NOMO-1 treated with dmso at 0.1 percent for 144 hours (cell line): ENCODE data around the gene PRR3.
"Not testable (repeated sequence)": the region's sequence is repeated elsewhere in the genome, so short reads cannot be mapped to it uniquely, and the experiment has no call there.

Experiments used
- DNase-seq: peaks from one replicate; lab custom pipeline; 2025; ENCODE audit not compliant: unreplicated experiment; lab: John Stamatoyannopoulos, UW

PRR3 gene, protein sequence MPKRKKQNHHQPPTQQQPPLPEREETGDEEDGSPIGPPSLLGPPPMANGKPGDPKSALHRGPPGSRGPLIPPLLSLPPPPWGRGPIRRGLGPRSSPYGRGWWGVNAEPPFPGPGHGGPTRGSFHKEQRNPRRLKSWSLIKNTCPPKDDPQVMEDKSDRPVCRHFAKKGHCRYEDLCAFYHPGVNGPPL

GRCh38 chr6:30556906-30557682 is at the start of gene PRR3:
TSS of gene PRR3 (plus strand) at chr6:30557295. CDS start at chr6:30557345, 50 bp downstream.
- DNase-seq: peak; percentile 92

DNA sequence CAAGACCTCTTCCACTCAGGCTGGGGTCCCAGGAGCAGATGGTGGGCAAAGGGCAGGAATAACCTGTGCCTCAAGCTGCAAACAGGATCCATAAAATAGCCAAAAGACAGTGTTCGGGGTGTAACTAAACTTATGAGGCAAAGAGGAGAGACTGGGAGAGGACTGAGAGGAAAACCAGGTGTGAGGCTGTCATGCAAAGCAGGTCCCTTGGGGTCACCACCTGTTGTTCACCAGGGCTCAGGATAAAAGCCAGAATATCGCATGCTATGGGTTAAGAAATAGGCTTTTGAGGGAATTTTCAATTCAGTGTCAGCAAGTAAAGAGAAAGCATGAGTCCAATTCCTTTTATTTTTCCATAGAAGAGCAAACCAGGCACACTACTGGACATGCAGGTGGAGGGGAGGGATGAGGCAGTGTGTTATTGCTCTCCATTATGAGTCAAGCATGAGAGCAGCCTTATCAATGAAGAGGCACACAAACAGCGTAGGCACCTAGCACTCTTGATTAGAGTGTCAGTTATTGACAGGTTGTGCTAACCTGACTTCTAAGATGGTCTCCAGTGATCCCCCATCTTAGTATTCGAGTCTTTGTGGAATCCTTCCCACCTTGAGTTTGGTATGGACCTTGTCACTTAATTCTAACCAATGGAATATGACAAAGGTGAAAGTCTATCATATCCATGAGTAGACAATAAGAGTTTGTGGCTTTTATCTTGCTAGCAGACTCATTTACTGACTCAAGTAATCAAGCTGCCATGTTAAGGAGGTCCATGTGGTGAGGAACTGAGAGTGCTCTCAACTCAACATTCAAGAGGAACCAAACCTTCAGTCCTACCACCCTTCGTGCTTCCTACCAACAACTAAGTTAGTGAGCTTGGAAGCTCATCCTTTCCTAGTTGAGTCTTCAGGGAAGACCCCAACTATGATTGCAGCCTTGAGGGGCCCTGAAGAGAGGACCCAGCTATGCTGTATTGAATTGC is 49.0 kb upstream of the PRR3 start:
- DNase-seq: no peak

GRCh38 chr6:30508890-30509736 is 48.0 kb upstream of the PRR3 start:
- DNase-seq: peak; percentile 69

DNA sequence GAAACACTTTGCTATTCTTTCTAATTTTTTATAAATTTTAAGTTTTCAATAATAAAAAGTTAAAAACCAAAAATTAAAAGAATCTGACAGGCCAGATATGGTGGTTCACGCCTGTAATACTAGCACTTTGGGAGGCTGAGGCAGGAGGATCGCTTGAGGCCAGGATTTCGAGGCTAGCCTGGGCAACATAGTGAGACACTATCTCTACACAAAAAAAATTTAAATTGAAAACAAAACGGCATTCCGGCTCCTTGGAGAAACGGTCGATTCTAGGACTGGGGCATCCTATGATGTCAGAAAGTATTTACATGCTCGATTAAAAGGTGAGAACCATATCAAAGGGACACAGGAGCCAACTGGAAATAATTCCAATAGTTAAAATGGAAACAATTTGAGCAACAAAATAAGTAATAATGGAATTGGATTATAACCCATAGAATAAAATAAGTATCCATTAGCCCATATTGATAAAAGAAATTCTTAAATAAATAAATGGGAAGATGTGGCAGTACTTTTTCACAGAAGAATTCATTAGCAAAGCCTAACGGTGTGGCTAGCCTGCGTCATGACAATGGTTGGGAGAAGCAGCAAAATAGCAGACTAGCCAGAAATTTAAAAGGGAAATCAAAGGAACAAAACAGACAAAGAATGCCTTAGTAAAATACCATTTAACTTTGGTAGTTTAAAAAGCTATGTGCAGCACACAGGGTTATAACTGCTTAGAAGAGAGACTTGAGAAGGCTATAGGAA is 46.5 kb upstream of the PRR3 start:
- no peak for DNase-seq

GRCh38 chr6:30511169-30511546 is 45.9 kb upstream of the PRR3 start:
- no peak for DNase-seq

GRCh38 chr6:30513451-30513850 is 43.6 kb upstream of the PRR3 start:
- DNase-seq: no peak

- no peak for DNase-seq
These were observed 42.0 kb upstream of the PRR3 start for GRCh38 chr6:30515106-30515505.

GRCh38 chr6:30515944-30516753 is 40.9 kb upstream of the PRR3 start:
- peak; percentile 98 for DNase-seq

DNA sequence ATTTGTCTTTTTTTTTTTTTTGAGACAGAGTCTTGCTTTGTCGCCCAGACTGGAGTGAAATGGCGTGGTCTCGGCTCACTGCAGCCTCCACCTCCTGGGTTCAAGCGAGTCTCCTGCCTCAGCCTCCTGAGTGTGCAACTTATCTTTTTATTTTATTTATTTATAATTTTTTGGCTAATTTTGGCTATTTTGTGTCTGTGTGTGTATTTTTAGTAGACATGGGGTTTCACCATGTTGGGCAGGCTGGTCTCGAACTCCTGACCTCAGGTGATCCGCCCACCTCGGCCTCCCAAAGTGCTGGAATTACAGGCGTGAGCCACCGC is 40.4 kb upstream of the PRR3 start:
- not testable (repeated sequence) for DNase-seq

- not testable (repeated sequence) for DNase-seq
These were observed 39.2 kb upstream of the PRR3 start for GRCh38 chr6:30517767-30518504.

GRCh38 chr6:30518505-30519145 is 38.5 kb upstream of the PRR3 start:
- DNase-seq: not testable (repeated sequence)

- DNase-seq: no peak
These were observed 36.6 kb upstream of the PRR3 start for GRCh38 chr6:30520522-30520921.

DNA sequence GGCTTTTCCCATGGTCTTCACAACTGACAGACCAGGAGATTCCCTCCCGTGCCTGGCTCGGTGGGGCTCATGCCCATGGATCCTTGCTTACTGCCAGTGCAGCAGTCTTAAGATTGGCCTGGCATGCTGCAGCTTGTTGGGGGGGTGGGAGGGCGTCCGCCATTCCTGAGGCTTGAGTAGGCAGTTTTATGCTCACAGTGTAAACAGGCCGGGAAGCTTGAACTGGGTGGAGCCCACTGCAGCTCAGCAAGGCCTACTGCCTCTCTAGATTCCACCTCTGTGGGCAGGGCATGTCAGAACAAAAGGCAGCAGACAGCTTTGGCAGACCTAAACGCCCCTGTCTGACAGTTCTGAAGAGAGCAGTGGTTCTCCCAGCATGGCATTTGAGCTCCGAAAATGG is 36.0 kb upstream of the PRR3 start:
- not testable (repeated sequence) for DNase-seq

- not testable (repeated sequence) for DNase-seq
These were observed 35.1 kb upstream of the PRR3 start for GRCh38 chr6:30521952-30522351.

GRCh38 chr6:30526444-30526843 is 30.7 kb upstream of the PRR3 start:
- DNase-seq: not testable (repeated sequence)

DNA sequence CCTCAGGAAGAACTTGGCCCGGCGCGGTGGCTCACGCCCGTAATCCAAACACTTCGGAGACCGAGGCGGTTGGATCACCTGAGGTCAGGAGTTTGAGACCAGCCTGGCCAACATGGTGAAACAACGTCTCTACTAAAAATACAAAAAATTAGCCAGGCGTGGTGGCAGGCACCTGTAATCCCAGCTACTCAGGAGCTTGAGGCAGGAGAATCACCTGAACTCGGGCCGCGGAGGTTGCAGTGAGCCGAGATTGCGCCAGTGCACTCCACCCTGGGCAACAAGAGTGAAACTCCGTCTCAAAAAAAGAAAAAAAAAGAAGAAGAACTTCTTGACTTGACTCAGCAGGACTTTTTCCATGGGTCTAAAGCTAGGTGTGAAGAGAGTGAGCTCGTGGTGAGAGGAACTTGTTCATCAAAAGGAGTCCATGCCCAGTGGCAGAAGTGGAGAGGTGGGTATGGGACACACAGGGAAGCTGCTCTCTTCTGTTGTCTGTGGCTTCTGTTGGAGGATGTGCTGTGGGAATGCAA is 27.7 kb upstream of the PRR3 start:
- DNase-seq: peak; percentile 51

- no peak for DNase-seq
These were observed 27.1 kb upstream of the PRR3 start for GRCh38 chr6:30530014-30530413.
